ENCODE measurements around the gene S100A13.
"Not testable (repeated sequence)": the region's sequence is repeated elsewhere in the genome, so short reads cannot be mapped to it uniquely, and the experiment has no call there.

Gene S100A13

DNA sequence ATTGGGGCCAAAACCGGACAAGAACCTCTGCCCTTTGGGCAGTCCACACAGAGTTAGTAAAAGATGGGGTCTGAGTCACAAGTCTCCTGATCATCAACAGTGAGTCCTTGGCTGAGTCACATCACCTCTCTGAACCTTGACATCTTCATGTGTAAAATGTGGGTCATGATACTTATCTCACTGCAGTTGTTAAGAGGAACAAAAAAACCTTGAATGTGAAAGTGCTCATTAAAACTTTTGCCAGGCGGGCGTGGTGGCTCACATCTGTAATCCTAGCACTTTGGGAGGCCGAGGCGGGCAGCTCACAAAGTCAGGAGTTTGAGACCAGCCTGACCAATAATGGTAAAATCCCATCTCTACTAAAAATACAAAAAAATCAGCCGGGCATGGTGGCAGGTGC is 30.1 kb downstream of the S100A13 start:
- H3K27ac Mint-ChIP-seq = no peak overlapping the region
- peaks cover 15% of the 10 kb centered on the region for H3K4me1 Mint-ChIP-seq
- H3K36me3 Mint-ChIP-seq = no peaks in the 10 kb centered on the region
- DNase-seq = no peak
- CTCF ChIA-PET = interaction anchor here (1.1 to 2.4 kb wide), 3 partner anchors 21 to 87 kb away, joined by 3 to 8 read pairs (median 8); no protein-coding TSS in a partner anchor
- no peaks in the 10 kb centered on the region for H3K27me3 Mint-ChIP-seq
- H3K9me3 Mint-ChIP-seq = no peaks in the 10 kb centered on the region
- no peak overlapping the region for H3K4me3 Mint-ChIP-seq

DNA sequence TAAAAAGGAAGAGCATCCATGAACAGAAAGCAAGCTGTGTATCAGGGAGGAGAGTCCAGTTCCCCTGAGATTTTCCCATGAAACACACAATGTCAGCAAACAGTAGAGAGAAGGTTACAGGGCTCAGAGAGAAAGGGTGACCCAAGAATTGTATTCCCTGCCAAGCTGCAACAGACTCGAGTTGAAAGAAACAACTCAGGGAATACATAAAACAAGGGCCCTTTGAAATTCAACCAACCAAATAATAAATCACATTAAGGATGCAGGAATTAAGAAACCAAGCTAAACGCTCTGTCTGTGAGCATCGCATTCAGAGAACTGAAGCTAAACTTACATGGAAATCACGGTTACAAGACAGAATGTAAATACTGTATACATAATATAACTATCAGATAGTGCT is 34.6 kb downstream of the S100A13 start:
- no peaks in the 10 kb centered on the region for H3K36me3 Mint-ChIP-seq
- peaks cover 2% of the 10 kb centered on the region for H3K4me1 Mint-ChIP-seq
- CTCF ChIA-PET = interaction anchor here (0.9 to 1.6 kb wide), 3 partner anchors 20 to 98 kb away, joined by 3 to 9 read pairs (median 4); no protein-coding TSS in a partner anchor

DNA sequence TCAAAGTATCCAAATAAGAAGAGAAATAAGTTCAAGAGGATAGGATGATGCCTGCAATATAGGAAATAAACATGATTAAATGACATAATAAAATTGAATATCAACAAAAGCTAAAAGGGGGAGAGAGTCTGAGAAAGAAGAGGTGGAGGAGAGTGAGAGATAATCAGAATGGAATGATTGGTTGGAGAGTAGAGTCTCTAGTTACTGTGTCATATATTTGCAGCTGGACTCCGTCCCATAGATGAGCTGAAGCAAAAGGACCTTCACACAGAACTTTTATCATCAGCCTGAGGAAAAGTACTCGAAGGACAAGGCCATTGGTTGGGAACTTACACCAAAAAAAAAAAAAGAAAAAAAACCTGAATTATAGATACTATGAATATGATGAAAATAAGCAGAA is 38.8 kb downstream of the S100A13 start:
- H3K4me3 Mint-ChIP-seq = no peak overlapping the region
- no peaks in the 10 kb centered on the region for H3K36me3 Mint-ChIP-seq
- no peak for DNase-seq
- H3K9me3 Mint-ChIP-seq = no peaks in the 10 kb centered on the region
- H3K27ac Mint-ChIP-seq = no peak overlapping the region
- H3K27me3 Mint-ChIP-seq = peaks cover 26% of the 10 kb centered on the region
- CTCF ChIA-PET = interaction anchor here (0.6 kb wide), 1 partner anchor 38 kb away, joined by 3 read pairs; no protein-coding TSS in a partner anchor
- H3K4me1 Mint-ChIP-seq = no peaks in the 10 kb centered on the region

More for the DNA sequence above, 34.6 kb downstream of the S100A13 start:
- Mint-ChIP-seq H3K9me3 (no peaks in the 10 kb centered on the region), H3K27me3 (peaks cover 3% of the 10 kb centered on the region), H3K27ac (no peak overlapping the region), H3K4me3 (no peak overlapping the region)
- no peak for DNase-seq

DNA sequence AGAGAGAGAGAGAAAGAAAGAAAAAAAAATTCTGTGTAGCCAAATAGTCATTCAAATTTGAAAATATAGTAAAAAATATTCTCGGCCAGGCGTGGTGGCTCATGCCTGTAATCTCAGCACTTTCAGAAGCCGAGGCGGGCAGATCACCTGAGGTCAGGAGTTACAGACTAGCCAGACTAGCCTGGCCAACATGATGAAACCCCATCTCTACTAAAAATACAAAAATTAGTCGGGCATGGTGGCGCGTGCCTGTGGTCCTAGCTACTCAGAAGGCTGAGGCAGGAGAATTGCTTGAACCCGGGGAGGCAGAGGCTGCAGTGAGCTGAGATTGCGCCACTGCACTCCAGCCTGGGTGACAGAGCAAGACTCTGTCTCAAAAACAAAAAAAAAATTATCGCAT is 39.3 kb downstream of the S100A13 start:
- H3K9me3 Mint-ChIP-seq, H3K4me1 Mint-ChIP-seq, H3K27ac Mint-ChIP-seq, DNase-seq, H3K36me3 Mint-ChIP-seq, H3K4me3 Mint-ChIP-seq: not testable (repeated sequence)
- CTCF ChIA-PET = interaction anchor here (0.6 kb wide), 1 partner anchor 39 kb away, joined by 3 read pairs; no protein-coding TSS in a partner anchor
- H3K27me3 Mint-ChIP-seq = peaks cover 26% of the 10 kb centered on the region

DNA sequence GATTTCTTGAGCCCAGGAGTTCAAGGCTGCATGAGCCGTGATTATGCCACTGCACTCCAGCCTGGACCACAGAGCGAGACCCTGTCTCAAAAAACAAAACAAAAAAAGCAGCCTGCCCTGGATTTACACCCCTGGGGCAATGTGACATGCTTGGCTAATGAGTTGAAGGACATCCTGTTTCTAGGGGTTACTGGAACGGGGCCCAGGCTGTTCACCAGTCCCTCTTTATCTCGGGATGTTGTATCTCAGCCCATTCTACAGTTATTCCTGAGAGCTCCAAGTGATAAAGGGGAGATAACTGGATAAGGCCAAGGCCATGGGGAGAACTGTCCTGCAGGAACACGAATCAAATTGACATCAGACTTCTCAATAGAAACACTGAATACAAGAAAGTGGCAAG is 40.0 kb downstream of the S100A13 start:
- CTCF ChIA-PET = no interaction called here
- H3K4me3 Mint-ChIP-seq = no peak overlapping the region

DNA sequence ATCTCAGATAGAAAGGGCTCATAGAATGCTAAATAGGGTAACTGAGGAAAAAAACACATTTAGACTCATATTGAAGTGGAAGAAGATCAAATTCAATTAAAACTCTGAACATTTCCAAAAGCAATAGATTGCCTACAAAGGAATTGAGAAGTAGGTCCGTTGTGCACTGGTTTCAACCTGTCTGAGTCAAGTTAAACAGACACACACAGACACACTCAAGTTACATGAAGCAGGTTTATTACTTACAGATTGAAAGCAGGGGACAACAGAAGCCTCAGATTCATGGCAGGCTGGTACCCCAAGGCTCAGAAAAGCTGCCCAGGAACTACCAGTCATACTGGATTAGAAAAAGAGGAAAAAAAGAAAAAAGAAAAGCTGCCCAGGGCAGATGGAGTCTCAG is 41.0 kb downstream of the S100A13 start:
- no peak for DNase-seq
- H3K27ac Mint-ChIP-seq = no peak overlapping the region
- H3K36me3 Mint-ChIP-seq = no peaks in the 10 kb centered on the region
- peaks cover 26% of the 10 kb centered on the region for H3K27me3 Mint-ChIP-seq
- H3K4me3 Mint-ChIP-seq = no peak overlapping the region
- no peaks in the 10 kb centered on the region for H3K9me3 Mint-ChIP-seq
- CTCF ChIA-PET = interaction anchor here (1.5 kb wide), 1 partner anchor 76 kb away, joined by 3 read pairs; no protein-coding TSS in a partner anchor
- no peaks in the 10 kb centered on the region for H3K4me1 Mint-ChIP-seq

More for the DNA sequence above, 40.0 kb downstream of the S100A13 start:
- DNase-seq = no peak
- Mint-ChIP-seq H3K4me1 (no peaks in the 10 kb centered on the region), H3K27me3 (peaks cover 26% of the 10 kb centered on the region), H3K27ac (no peak overlapping the region), H3K9me3 (no peaks in the 10 kb centered on the region), H3K36me3 (no peaks in the 10 kb centered on the region)

DNA sequence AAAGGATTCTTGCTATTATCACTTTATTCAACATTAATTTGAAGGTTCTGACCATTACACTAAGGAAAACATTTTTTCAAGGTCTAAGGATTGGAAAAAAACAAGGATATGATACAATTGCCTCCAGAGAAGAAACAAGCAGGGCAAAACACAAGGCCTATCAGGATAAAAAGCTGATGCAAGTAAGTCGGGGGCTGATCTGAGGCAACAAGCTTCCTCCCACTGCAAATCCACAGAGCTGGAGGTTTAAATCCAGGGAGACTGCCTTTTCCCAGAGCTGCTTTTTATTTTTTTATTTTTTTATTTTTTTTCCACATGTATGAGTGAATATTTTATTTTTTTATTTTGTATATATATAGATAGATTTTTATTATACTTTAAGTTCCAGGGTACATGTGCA is 42.3 kb downstream of the S100A13 start:
- CTCF ChIA-PET = interaction anchor here (1.5 kb wide), 1 partner anchor 74 kb away, joined by 3 read pairs; no protein-coding TSS in a partner anchor

DNA sequence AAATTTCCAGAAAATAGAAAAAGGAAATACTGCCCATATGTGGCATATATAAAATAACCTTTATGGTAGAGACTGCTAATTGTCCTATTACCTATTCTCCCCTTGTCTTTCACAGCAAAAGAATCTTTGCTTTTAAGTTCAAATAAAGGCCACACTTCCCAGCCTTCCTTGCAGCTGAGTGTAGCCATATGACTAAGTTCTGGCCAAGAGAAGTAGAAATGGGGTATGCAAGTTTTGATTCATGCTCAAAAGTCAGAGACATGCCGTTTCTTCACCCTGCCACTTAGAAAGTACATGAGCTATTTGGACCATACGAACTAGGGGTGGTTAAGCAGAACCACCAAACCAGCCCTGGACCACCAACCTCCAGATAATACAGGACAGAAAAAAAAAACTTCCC is 43.3 kb downstream of the S100A13 start:
- H3K4me3 Mint-ChIP-seq = no peak overlapping the region
- peaks cover 37% of the 10 kb centered on the region for H3K27me3 Mint-ChIP-seq
- CTCF ChIA-PET = no interaction called here
- no peak for DNase-seq
- H3K36me3 Mint-ChIP-seq = no peaks in the 10 kb centered on the region
- no peak overlapping the region for H3K27ac Mint-ChIP-seq
- H3K9me3 Mint-ChIP-seq = no peaks in the 10 kb centered on the region
- no peaks in the 10 kb centered on the region for H3K4me1 Mint-ChIP-seq

More for the DNA sequence above, 42.3 kb downstream of the S100A13 start:
- H3K27me3 Mint-ChIP-seq = peaks cover 29% of the 10 kb centered on the region
- DNase-seq = no peak
- no peak overlapping the region for H3K27ac Mint-ChIP-seq
- no peaks in the 10 kb centered on the region for H3K4me1 Mint-ChIP-seq
- no peaks in the 10 kb centered on the region for H3K36me3 Mint-ChIP-seq
- H3K4me3 Mint-ChIP-seq = no peak overlapping the region
- no peaks in the 10 kb centered on the region for H3K9me3 Mint-ChIP-seq

DNA sequence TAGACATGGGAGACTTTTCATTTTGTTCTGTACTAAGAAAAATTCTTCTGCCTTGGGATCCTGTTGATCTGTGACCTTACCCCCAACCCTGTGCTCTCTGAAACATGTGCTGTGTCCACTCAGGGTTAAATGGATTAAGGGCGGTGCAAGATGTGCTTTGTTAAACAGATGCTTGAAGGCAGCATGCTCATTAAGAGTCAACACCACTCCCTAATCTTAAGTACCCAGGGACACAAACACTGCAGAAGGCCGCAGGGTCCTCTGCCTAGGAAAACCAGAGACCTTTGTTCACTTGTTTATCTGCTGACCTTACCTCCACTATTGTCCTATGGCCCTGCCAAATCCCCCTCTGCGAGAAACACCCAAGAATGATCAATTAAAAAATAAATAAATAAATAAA is 43.8 kb downstream of the S100A13 start:
- H3K4me3 Mint-ChIP-seq, H3K27ac Mint-ChIP-seq, CTCF ChIA-PET, DNase-seq, H3K9me3 Mint-ChIP-seq, H3K4me1 Mint-ChIP-seq, H3K36me3 Mint-ChIP-seq: not testable (repeated sequence)
- H3K27me3 Mint-ChIP-seq = peaks cover 41% of the 10 kb centered on the region

DNA sequence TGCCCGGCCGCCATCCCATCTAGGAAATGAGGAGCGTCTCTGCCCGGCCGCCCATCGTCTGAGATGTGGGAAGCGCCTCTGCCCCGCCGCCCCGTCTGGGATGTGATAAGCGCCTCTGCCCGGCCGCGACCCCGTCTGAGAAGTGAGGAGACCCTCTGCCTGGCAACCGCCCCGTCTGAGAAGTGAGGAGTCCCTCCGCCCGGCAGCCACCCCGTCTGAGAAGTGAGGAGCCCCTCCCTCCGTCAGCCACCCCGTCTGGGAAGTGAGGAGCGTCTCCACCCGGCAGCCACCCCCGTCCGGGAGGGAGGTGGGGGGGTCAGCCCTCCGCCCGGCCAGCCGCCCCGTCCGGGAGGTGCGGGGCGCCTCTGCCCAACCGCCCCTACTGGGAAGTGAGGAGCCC is 44.5 kb downstream of the S100A13 start:
- H3K4me1 Mint-ChIP-seq, H3K4me3 Mint-ChIP-seq, H3K36me3 Mint-ChIP-seq, H3K27ac Mint-ChIP-seq, H3K9me3 Mint-ChIP-seq, CTCF ChIA-PET, DNase-seq: not testable (repeated sequence)
- H3K27me3 Mint-ChIP-seq = peaks cover 46% of the 10 kb centered on the region

DNA sequence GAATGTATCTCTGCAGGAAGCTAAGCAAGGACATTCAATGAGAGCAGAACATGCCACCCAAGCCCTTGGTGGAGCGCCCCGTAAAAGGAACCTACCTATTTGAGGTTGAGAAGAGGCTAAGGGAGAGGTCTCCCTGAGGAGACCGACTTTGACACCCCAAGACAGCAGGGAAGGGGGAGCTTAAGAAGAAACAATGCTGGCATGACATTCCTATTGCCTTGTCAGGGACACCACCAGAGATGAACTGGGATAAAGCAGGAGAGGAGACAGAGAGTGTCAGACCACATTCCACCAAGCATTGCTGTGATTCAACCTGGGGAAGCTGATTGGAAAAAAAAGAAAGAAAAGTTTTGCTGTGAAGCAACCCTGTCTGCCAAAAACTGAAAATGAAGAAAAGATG is 48.4 kb downstream of the S100A13 start:
- Mint-ChIP-seq H3K27ac (no peak overlapping the region), H3K9me3 (no peaks in the 10 kb centered on the region), H3K36me3 (no peaks in the 10 kb centered on the region), H3K4me3 (no peak overlapping the region), H3K27me3 (peaks cover 40% of the 10 kb centered on the region), H3K4me1 (peaks cover 8% of the 10 kb centered on the region)
- no peak for DNase-seq
- CTCF ChIA-PET = interaction anchor here (1.1 to 2.5 kb wide), 2 partner anchors 38 to 47 kb away, joined by 3 to 8 read pairs; no protein-coding TSS in a partner anchor

DNA sequence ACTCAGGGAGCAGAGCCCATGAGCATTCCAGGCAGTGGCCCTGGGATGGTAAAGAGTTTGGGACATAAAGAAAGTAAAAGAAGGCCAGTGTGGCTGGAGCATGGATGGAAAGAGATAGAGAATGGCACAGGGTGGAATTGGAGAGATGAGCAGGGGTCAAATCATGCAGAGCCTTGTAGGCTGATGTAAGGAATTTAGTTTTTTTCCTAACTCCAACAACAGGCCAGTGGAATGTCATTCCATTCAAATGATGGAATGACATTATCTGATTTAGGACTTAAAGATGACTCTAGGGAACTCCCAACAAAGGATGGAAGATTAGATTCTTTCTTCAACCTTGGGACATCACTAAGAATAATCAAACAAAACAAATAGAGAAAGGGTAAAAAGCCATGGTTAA is 48.8 kb downstream of the S100A13 start:
- no peaks in the 10 kb centered on the region for H3K9me3 Mint-ChIP-seq
- peaks cover 8% of the 10 kb centered on the region for H3K4me1 Mint-ChIP-seq
- CTCF ChIA-PET = interaction anchor here (1.1 to 3.1 kb wide), 3 partner anchors 39 to 68 kb away, joined by 3 to 12 read pairs (median 8); no protein-coding TSS in a partner anchor
- no peak for DNase-seq
- peaks cover 40% of the 10 kb centered on the region for H3K27me3 Mint-ChIP-seq
- no peak overlapping the region for H3K27ac Mint-ChIP-seq
- no peak overlapping the region for H3K4me3 Mint-ChIP-seq
- H3K36me3 Mint-ChIP-seq = no peaks in the 10 kb centered on the region

DNA sequence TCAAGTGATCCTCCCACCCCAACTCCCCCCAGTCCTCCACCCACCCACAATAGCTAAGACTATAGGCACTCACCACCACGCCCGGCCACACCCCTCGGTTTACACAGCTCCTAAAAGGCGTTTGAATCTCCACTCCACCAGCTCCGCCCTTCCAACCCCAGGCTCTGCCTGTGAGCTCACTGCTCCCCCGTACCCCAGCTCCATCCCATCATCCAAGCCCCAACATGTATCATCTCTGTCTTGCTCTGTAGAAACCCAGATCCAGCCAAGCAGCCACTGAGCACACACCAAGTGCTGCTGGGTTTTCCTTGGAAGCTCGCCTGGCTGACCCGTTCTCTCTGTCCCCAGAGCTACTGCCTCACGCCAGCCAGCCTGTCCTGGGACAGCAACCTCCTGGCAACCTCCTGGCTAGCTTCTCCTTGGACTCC is 49.7 kb downstream of the S100A13 start:
- H3K27ac Mint-ChIP-seq = no peak overlapping the region

DNA sequence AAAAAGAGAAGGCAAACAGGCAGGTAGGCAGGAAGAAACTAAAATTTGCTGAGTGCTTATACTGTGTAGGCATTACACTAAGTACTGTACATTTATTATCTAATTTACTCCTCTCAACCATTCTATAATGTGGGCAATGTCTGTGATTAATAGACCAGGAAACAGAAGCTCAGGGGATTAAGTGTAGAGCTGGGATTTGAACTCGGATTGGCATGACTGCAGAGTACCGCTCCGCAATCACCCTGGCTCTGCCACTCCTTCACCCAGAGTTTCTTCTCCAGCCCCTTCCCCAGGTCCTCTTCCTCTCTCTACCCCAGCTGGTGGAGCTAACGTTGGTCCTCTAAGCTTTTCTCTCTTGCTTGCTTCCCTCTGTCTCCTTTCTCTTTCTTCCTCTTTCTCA is 50.2 kb downstream of the S100A13 start:
- H3K9me3 Mint-ChIP-seq = no peaks in the 10 kb centered on the region
- H3K4me3 Mint-ChIP-seq = no peak overlapping the region
- no peak for DNase-seq
- no peaks in the 10 kb centered on the region for H3K36me3 Mint-ChIP-seq
- peaks cover 40% of the 10 kb centered on the region for H3K27me3 Mint-ChIP-seq
- H3K27ac Mint-ChIP-seq = no peak overlapping the region
- peaks cover 19% of the 10 kb centered on the region for H3K4me1 Mint-ChIP-seq
- CTCF ChIA-PET = interaction anchor here (0.7 to 3.1 kb wide), 5 partner anchors 9 to 66 kb away, joined by 3 to 12 read pairs (median 3); no protein-coding TSS in a partner anchor

More for the DNA sequence above, 49.7 kb downstream of the S100A13 start:
- H3K36me3 Mint-ChIP-seq = no peaks in the 10 kb centered on the region
- no peak for DNase-seq
- H3K4me1 Mint-ChIP-seq = peaks cover 14% of the 10 kb centered on the region
- CTCF ChIA-PET = interaction anchor here (0.7 to 3.1 kb wide), 5 partner anchors 10 to 67 kb away, joined by 3 to 12 read pairs (median 3); no protein-coding TSS in a partner anchor
- peaks cover 40% of the 10 kb centered on the region for H3K27me3 Mint-ChIP-seq
- H3K9me3 Mint-ChIP-seq = no peaks in the 10 kb centered on the region
- H3K4me3 Mint-ChIP-seq = no peak overlapping the region

DNA sequence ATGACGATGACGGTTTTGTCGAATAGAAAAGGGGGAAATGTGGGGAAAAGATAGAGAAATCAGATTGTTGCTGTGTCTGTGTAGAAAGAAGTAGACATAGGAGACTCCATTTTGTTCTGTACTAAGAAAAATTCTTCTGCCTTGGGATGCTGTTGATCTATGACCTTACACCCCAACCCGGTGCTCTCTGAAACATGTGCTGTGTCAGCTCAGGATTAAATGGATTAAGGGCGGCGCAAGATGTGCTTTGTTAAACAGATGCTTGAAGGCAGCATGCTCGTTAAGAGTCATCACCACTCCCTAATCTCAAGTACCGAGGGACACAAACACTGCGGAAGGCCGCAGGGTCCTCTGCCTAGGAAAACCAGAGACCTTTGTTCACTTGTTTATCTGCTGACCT is 51.8 kb downstream of the S100A13 start:
- H3K27ac Mint-ChIP-seq, H3K36me3 Mint-ChIP-seq, H3K9me3 Mint-ChIP-seq, H3K4me3 Mint-ChIP-seq, DNase-seq: not testable (repeated sequence)
- H3K4me1 Mint-ChIP-seq = peaks cover 22% of the 10 kb centered on the region
- CTCF ChIA-PET = interaction anchor here (1.2 to 3.1 kb wide), 2 partner anchors 43 to 65 kb away, joined by 4 to 12 read pairs; no protein-coding TSS in a partner anchor
- H3K27me3 Mint-ChIP-seq = peaks cover 47% of the 10 kb centered on the region
